ENCODE results near the gene SLC46A3.
A peak's percentile ranks its signal among the peaks of the same experiment; 100 is the strongest.

The SLC46A3 gene

GRCh38 chr13:28719227-28720055 lies 671 bp upstream of the SLC46A3 start:
- TF ChIP-seq CTCF (conservative IDR thresholded peaks at IDR 0.05; ENCODE audit: low read depth, low read length), result no peak
- DNase-seq (ENCODE audit: low read depth), result peak; percentile 88
- H3K4me3 ChIP-seq (ENCODE audit: low read depth, low read length), result peak overlapping the region; percentile 87

- peak; percentile 37 for DNase-seq (ENCODE audit: low read depth)
- no peak for TF ChIP-seq CTCF (conservative IDR thresholded peaks at IDR 0.05; ENCODE audit: low read depth, low read length)
Measured at GRCh38 chr13:28718196-28718542, 601 bp downstream of the SLC46A3 start.

GRCh38 chr13:28717170-28717569 lies 1.6 kb downstream of the SLC46A3 start:
- no peak overlapping the region for H3K4me3 ChIP-seq (ENCODE audit: low read depth, low read length)
- no peak for TF ChIP-seq CTCF (conservative IDR thresholded peaks at IDR 0.05; ENCODE audit: low read depth, low read length)
- no peak for DNase-seq (ENCODE audit: low read depth)

More at GRCh38 chr13:28718196-28718542, 601 bp downstream of the SLC46A3 start:
- H3K4me3 ChIP-seq (ENCODE audit: low read depth, low read length), result peak overlapping the region; percentile 87

- DNase-seq (ENCODE audit: low read depth), result peak; percentile 52
- TF ChIP-seq CTCF (conservative IDR thresholded peaks at IDR 0.05; ENCODE audit: low read depth, low read length), result no peak
- H3K4me3 ChIP-seq (ENCODE audit: low read depth, low read length), result no peak overlapping the region
Measured at GRCh38 chr13:28716511-28716910, 2.3 kb downstream of the SLC46A3 start.

- no peak overlapping the region for H3K4me3 ChIP-seq (ENCODE audit: low read depth, low read length)
- TF ChIP-seq CTCF (conservative IDR thresholded peaks at IDR 0.05; ENCODE audit: low read depth, low read length), result no peak
- DNase-seq (ENCODE audit: low read depth), result no peak
Measured at GRCh38 chr13:28714651-28715050, 4.1 kb downstream of the SLC46A3 start.

- no peak for TF ChIP-seq CTCF (conservative IDR thresholded peaks at IDR 0.05; ENCODE audit: low read depth, low read length)
- H3K4me3 ChIP-seq (ENCODE audit: low read depth, low read length), result no peak overlapping the region
- no peak for DNase-seq (ENCODE audit: low read depth)
Measured at GRCh38 chr13:28710161-28710560, 8.6 kb downstream of the SLC46A3 start.
